HG03354 (cell line): ENCODE results near the gene B4GAT1.
A peak's percentile ranks its signal among the peaks of the same experiment; 100 is the strongest.
"Not testable (repeated sequence)": the region's sequence is repeated elsewhere in the genome, so short reads cannot be mapped to it uniquely, and the experiment has no call there.

Source experiments
- ATAC-seq: cut with Tn5 transposase; IDR thresholded peaks from one replicate; pipeline ENCODE4 v1.9.1; 2021; ENCODE audit warnings: mild to moderate bottlenecking; ENCODE audit not compliant: unreplicated experiment, poor library complexity, severe bottlenecking

The B4GAT1 gene

DNA sequence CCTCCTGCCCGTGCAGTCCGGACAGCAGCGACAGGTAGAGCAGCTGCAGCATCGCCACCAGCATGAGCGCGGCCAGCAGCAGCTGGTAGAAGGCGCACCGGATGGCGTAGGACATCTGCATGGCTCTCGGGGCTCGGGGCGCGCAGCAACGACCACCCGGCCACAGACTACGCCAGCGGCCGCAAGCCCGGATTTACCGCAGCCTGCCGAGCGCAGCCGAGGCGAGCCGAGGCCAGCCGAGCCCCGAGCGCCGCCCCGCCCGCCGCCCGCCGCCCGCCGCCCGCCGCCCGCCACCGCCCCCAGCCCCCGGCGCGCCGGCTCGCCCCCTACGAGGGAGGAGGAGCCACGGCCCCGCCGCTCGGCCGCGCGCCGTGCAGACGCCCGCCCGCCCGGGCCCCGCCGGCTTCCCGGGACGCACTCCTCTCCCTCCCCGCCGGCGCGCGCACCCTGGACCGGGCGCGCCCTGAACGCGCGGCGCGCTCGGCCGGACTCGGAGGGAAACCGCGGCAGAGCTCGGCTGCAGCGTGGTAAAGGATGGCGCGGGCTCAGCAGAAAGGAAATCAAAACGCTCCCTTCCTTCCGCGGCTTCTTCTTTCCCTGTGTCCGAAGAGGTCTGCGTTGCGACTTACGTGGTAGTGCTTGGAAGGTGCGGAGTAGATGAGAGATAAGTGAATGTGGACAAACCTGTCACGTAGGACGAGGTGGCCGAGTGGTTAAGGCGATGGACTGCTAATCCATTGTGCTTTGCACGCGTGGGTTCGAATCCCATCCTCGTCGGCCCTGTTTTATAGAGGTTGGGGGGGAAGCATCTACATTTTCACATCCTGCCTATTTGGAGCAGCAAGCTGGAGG lies at the start of gene B4GAT1:
B4GAT1 (minus strand) TSS at position 205 of the 852 bp plus-strand sequence; CDS start at position 121, 84 bp downstream.
- no peak for ATAC-seq

DNA sequence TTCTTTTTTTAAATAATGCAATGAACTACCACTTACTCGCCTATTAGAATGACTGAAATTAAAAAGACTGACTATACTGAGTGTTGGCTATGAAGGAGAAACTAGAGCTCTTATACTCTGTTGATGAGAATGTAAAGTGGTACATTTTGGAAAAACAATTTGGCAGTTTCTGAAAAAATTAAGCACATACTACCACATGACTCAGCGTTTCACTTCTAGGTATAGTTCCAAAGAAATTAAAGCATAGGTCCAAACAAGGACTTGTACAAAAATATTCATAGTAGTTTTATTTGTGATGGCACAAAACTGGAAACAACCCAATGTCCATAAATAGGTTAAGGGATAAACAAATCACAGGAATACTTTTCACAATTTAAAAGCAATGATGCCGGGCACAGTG lies 46.5 kb upstream of the B4GAT1 start:
- ATAC-seq, result no peak

DNA sequence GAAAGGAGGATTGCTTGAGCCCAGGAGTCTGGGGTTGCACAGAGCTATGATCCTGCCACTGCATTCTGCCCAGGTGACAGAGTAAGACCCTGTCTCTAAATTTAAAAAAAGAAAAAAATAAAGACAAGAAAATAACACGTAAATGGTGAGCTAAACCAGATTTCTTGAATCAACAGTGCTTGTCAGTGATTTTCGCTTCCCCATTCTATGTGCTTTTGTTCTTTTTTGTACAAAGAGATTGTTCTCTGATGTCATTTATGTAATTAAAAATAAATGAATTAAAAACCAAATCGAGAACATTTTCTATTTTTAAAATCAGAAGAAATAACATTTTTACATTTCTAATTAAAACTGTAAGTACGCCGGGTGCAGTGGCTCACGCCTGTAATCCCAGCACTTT lies 43.9 kb upstream of the B4GAT1 start:
- no peak for ATAC-seq

- ATAC-seq, result no peak
Measured at GRCh38 chr11:66388780-66389386, 41.5 kb upstream of the B4GAT1 start.

DNA sequence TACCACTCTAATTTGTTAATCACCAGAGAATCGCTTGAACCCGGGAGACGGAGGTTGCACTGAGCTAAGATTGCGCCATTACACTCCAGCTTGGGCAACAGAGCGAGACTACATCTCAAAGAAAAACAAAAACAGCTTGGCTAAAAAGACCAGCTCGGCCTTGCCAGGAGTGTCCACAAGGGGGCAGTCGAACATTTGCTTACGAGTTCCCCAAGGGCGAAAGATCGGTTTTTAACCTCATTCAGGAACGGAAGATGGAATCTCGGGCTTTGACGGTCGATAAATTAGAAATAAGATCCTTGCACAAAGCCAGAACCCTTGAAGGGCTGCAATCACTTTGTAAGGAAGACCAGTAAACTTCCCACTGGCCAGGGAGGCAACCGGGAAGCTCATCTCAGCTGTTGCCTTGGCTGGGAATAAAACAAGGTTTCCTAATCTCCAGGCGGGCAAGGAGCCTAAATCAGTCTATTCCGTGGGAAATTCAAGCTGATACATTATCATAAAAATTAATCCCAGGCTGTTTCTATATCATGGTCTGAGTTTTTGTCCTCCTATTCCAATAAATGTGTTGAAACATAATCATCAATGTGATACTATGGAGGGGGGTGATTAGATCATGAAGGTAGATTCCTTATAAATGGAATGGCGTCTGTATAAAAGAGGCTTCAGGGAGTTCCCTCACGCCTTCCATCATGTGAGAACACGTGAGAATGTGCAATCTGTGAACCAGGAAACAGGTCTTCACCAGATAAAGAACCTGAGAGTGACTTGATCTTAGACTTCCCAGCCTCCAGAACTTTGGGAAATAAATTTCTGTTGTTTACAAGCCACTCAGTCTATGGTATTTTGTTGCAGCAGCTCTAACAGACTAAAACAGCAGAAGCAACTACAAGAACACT lies 39.0 kb upstream of the B4GAT1 start:
- ATAC-seq, result no peak

DNA sequence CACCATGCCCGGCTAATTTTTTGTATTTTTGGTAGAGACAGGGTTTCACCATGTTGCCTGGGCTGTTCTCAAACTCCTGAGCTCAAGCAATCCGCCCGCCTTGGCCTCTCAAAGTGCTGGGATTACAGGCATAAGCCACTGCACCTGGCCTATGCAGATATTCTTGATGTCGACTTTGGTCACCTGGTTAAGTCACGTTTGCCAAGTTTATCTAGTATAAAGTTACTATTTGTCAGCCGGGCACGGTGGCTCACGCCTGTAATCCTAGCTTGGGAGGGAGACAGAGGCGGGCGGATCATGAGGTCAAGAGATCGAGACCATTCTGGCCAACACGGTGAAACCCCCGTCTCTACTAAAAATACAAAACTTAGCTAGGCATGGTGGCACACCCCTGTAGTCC lies 36.9 kb upstream of the B4GAT1 start:
- not testable (repeated sequence) for ATAC-seq

DNA sequence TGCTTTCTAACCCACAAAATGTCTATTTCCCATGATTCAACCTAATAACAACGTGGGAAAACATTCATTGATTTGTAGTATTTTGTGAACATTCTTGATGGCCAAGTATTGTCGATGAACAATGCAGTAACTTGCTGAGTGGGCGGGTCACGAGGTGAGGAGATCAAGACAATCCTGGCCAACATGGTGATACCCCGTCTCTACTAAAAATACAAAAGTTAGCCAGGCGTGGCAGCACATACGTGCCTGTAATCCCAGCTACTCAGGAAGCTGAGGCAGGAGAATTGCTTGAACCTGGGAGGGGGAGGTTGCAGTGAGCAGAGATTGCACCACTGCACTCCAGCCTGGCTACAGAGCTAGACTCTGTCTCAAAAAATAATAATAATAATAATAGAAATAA lies 32.8 kb upstream of the B4GAT1 start:
- not testable (repeated sequence) for ATAC-seq

GRCh38 chr11:66373690-66374287 lies 26.4 kb upstream of the B4GAT1 start:
- ATAC-seq, result not testable (repeated sequence)

GRCh38 chr11:66373265-66373664 lies 25.8 kb upstream of the B4GAT1 start:
- no peak for ATAC-seq

- peak; percentile 76 for ATAC-seq
Measured at GRCh38 chr11:66371627-66372415, 24.4 kb upstream of the B4GAT1 start, which contains the start of gene SLC29A2. SLC29A2 (minus strand) TSS chr11:66371760; CDS start chr11:66371591, 169 bp downstream.

GRCh38 chr11:66369073-66369894 lies 21.9 kb upstream of the B4GAT1 start:
- no peak for ATAC-seq

GRCh38 chr11:66368484-66368883 lies 21.1 kb upstream of the B4GAT1 start:
- no peak for ATAC-seq

GRCh38 chr11:66367561-66368312 lies 20.3 kb upstream of the B4GAT1 start:
- no peak for ATAC-seq

GRCh38 chr11:66366844-66367477 lies 19.5 kb upstream of the B4GAT1 start:
- no peak for ATAC-seq

DNA sequence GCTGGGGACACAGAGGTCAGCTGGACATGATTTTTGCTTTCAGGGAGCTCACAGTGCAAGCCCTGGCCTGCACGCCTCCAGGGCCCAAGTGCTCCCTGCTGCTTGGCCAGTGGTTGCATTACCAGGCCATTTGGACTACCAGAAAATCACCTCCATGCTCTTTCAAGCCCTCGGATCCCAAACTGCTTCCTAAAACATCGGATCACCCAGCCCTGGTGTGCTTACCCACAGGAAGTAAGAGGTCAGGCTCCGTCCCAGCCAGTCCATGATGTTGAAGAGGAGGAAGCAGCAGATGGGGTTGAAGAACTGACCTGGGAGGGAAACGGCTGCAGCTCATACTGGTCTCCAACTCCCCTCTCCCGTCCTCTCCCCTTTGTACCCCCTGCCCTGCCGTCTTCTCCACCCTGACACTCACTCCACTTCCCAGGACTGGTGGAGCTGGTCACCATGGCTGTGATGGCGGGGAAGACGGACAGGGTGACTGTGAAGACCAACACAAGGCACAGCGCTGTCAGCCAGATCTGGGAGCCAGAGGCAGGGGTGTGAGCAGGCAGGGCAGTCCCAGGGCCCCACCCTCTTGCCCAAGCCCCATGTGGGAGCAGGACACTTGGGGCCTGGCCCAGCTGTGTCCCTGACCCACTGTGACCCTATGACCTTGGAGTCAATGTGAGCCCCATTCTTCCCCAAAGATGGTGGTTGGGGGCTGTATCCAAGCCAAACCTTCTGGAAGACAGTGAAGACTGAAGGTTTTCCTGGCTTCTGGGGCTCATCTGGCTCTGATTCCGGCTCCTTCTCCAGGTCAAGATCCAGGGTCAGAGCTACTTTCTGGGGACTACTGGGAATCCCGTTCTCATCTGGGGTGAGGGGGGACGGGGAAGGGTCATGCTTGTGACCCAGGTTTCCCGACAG lies 18.5 kb upstream of the B4GAT1 start:
- ATAC-seq, result no peak

- no peak for ATAC-seq
Measured at GRCh38 chr11:66365166-66365565, 17.7 kb upstream of the B4GAT1 start.
